Neutrophil (primary cell): ENCODE data around the gene NR2C2.

Experiments
- H3K27ac ChIP-seq: fragments of 200-600 bp; sonication (generic); 2 replicates; pipeline ENCODE4 v1.5.1; 2016; ENCODE audit warnings: mild to moderate bottlenecking, moderate library complexity
- H3K27me3 ChIP-seq: fragments of 200-600 bp; sonication (generic); 2 replicates; pipeline ENCODE4 v1.6.0; 2016; ENCODE audit warnings: mild to moderate bottlenecking
- H3K36me3 ChIP-seq: fragments of 200-600 bp; sonication (generic); 2 replicates; pipeline ENCODE4 v1.5.1; 2017
- H3K4me1 ChIP-seq, 2 experiments: fragments of 200-600 bp in 1 of 2; sonication (generic) in 1 of 2; 1 replicate in 1 of 2; 2 replicates in 1 of 2; pipeline versions ENCODE4 v1.5.1 to v1.6.1; 2013 to 2016; ENCODE audit warnings: low read depth in 1 of 2, low read length in 1 of 2, mild to moderate bottlenecking in 1 of 2, moderate library complexity in 1 of 2; ENCODE audit not compliant: control insufficient read depth in 1 of 2, insufficient read depth in 1 of 2
- H3K4me3 ChIP-seq, 2 experiments: fragments of 200-600 bp in 1 of 2; sonication (generic) in 1 of 2; 1 replicate in 1 of 2; 2 replicates in 1 of 2; pipeline ENCODE4 v1.5.1; 2013 to 2016; ENCODE audit warnings: low read depth in 1 of 2, low read length in 1 of 2, mild to moderate bottlenecking in 1 of 2, moderate library complexity in 1 of 2
- H3K9me3 ChIP-seq: fragments of 200-600 bp; sonication (generic); 2 replicates; pipeline ENCODE4 v1.5.1; 2016
- CTCF ChIP-seq: fragments of 200-600 bp; sonication (generic); IDR thresholded peaks from 2 replicates; pipeline ENCODE4 v1.5.1; 2016; ENCODE audit warnings: antibody characterized with exemption

NR2C2 gene

DNA sequence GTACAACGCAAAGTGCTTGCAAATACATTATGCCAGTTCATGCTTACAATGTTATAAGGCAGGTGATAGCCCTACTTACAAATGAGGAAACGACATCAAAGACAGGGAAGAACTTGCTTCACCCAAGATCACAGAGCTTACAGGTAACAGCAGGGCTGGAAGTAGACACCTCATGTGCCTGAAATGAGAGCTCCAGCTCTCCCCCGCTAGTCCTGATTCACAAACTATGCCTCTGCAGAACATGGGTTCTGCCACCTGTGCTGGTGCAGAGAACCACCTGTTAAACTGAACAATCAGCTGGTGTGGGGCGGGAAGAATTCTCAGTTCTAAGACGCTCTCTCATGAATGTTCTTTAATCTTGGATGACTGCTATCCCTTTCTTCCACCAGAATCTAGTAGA, 144.2 kb downstream of the NR2C2 start:
- Histone ChIP-seq H3K27ac (peak overlapping the region; percentile 67), H3K27me3 (no peaks in the 10 kb centered on the region), H3K9me3 (no peaks in the 10 kb centered on the region), H3K4me1 (peaks cover 27 to 41% of the 10 kb centered on the region in 2 experiments), H3K36me3 (peaks cover 64% of the 10 kb centered on the region), H3K4me3 (no peak overlapping the region)
- no peak for TF ChIP-seq CTCF

DNA sequence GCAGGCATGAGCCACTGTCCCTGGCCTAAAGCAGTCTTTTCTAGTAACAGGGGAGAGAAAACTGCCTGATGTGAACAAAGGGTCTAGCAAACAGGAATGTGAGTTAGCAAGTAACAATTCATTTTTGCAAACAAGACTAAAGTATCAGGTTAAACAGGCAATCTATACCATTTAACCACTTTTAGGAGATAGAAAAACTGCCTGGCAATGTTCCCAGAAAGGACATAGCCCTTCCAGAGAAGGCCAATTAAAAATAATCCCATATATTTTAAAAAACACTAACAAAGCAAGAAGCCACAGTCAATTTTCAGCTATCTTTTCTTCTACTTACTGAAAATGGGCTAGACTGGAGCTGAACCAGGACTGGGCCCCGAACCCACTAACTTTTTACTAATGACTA, 145.3 kb downstream of the NR2C2 start:
- H3K4me3 ChIP-seq, result no peak overlapping the region
- no peak for TF ChIP-seq CTCF
- no peak overlapping the region for H3K27ac ChIP-seq
- H3K27me3 ChIP-seq, result no peaks in the 10 kb centered on the region
- H3K4me1 ChIP-seq, result peaks cover 37 to 44% of the 10 kb centered on the region in 2 experiments
- no peaks in the 10 kb centered on the region for H3K9me3 ChIP-seq
- H3K36me3 ChIP-seq, result peaks cover 53% of the 10 kb centered on the region

DNA sequence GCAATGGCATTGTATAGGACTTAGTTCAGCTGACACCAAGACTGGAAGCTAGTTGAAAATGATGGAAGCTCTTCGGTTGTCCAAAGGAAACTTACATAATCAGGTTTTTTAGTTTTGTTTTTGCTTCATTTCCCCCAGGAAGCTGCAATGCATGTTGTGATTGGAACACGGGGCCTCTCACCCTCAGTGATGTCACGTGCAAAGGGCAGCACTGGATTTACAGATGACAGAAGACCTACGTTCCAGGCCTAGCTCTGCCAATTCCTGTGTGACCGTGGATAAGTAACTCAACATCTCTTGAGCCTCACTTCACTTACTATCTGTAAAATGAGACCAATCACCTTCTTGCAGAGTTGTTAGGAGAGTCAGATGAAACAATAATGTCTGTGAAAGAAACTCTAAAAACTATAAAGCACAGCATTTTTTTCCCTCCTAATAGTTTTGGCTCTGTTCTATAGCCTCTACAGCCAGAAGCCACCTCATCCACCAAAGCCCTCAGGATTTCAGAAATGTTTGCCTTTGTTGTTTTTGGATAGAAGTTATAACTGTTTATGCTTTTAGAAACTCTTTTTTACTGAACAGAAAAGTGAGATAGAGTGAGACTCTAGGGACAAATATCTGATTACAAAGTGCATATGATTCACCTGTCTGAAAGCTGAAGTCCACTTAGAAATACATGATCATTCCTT, 146.9 kb downstream of the NR2C2 start:
- Histone ChIP-seq H3K27me3 (no peaks in the 10 kb centered on the region), H3K9me3 (no peaks in the 10 kb centered on the region), H3K36me3 (peaks cover 37% of the 10 kb centered on the region), H3K27ac (peak overlapping the region; percentile 63), H3K4me1 (peaks cover 44 to 56% of the 10 kb centered on the region in 2 experiments), H3K4me3 (no peak overlapping the region)
- TF ChIP-seq CTCF, result no peak

GRCh38 chr3:15096046-15096445, 148.7 kb downstream of the NR2C2 start:
- Histone ChIP-seq H3K27me3 (no peaks in the 10 kb centered on the region), H3K9me3 (no peaks in the 10 kb centered on the region), H3K27ac (peak overlapping the region; percentile 40), H3K4me1 (peaks cover 51 to 61% of the 10 kb centered on the region in 2 experiments), H3K4me3 (no peak overlapping the region), H3K36me3 (peaks cover 27% of the 10 kb centered on the region)
- no peak for TF ChIP-seq CTCF

- Histone ChIP-seq H3K27ac (peak overlapping the region; percentile 89), H3K4me3 (peak overlapping the region; percentile 89 to 94), H3K4me1 (peaks cover 60 to 65% of the 10 kb centered on the region in 2 experiments), H3K27me3 (no peaks in the 10 kb centered on the region), H3K9me3 (no peaks in the 10 kb centered on the region), H3K36me3 (peaks cover 27% of the 10 kb centered on the region)
- no peak for TF ChIP-seq CTCF
These were observed 150.5 kb downstream of the NR2C2 start for GRCh38 chr3:15097891-15098290.
